A549 (cell line): ENCODE measurements around the gene OTX1. TPM values are rescaled to one million over a fixed set of nuclear protein-coding genes. Genes with fewer than 3 reads are reported as not detected.

ENCODE experiments used
- ATAC-seq, 2 experiments: fragments of 200-7000 bp in 1 of 2; fragments of >200 bp in 1 of 2; cut with Nextera tagmentation in 1 of 2; cut with Tn5 transposase in 1 of 2; 3 replicates each; pipeline versions ENCODE4 v1.8.0 to v1.9.1; 2018 to 2020; ENCODE audit warnings: mild to moderate bottlenecking in 1 of 2, moderate library complexity in 1 of 2
- CTCF ChIA-PET: fragments of 300-600 bp; sonication (Branson Sonifier 250); formaldehyde crosslinking; extraction: SDS; loops from one replicate; lab custom pipeline; 2021; ENCODE audit warnings: antibody characterized with exemption, inconsistent platforms; lab: Yijun Ruan, JAX
- POLR2A ChIA-PET: fragments of 350-600 bp; formaldehyde crosslinking; extraction: SDS; loops from one replicate; lab custom pipeline; 2021; ENCODE audit warnings: antibody characterized with exemption, inconsistent platforms; lab: Yijun Ruan, JAX
- DNase-seq, 2 experiments: peaks; one replicate each; pipeline versions ENCODE4 v3.0.0 to v3.0.0-alpha.2; 2011 to 2016; ENCODE audit warnings: low read depth in 1 of 2, low spot score in 1 of 2
- FAIRE-seq: peaks from 2 replicates; lab custom pipeline; 2011; peaks lifted over from hg19 to GRCh38; lab: Jason Lieb, UNC
- H3K27ac ChIP-seq, 2 experiments: fragments of >200 bp; sonication (Bioruptor Twin); formaldehyde crosslinking; 3 replicates each; pipeline ENCODE4 v1.5.1; 2016 to 2017
- H3K4me1 ChIP-seq: fragments of >200 bp; sonication (Bioruptor Twin); formaldehyde crosslinking; 3 replicates; pipeline ENCODE4 v1.6.1; 2016
- H3K4me2 ChIP-seq: fragments of >200 bp; sonication (Bioruptor Twin); formaldehyde crosslinking; 3 replicates; pipeline ENCODE4 v1.6.1; 2016
- H3K4me3 ChIP-seq: fragments of >200 bp; sonication (Bioruptor Twin); formaldehyde crosslinking; 3 replicates; pipeline ENCODE4 v1.5.1; 2016
- H3K9me3 ChIP-seq: fragments of >200 bp; sonication (Bioruptor Twin); formaldehyde crosslinking; 3 replicates; pipeline ENCODE4 v1.6.1; 2016
- BHLHE40 ChIP-seq: IDR thresholded peaks from 2 replicates; pipeline ENCODE4 v1.6.1; 2012; ENCODE audit warnings: low read depth, low read length, inconsistent platforms
- CBX2 ChIP-seq: fragments of 200-600 bp; sonication (generic); IDR thresholded peaks from 2 replicates; pipeline ENCODE4 v1.6.1; 2016; ENCODE audit warnings: low read depth, mild to moderate bottlenecking, borderline replicate concordance
- CBX8 ChIP-seq: fragments of 200-600 bp; sonication (generic); IDR thresholded peaks from 2 replicates; pipeline ENCODE4 v1.6.1; 2016
- CHD4 ChIP-seq: fragments of 200-600 bp; sonication (generic); IDR thresholded peaks from 2 replicates; pipeline ENCODE4 v1.6.1; 2016; ENCODE audit warnings: antibody characterized with exemption, mild to moderate bottlenecking, borderline replicate concordance
- EHMT2 ChIP-seq: fragments of 200-600 bp; sonication (generic); IDR thresholded peaks from 2 replicates; pipeline ENCODE4 v1.6.1; 2016; ENCODE audit warnings: antibody characterized with exemption, low read depth, mild to moderate bottlenecking, moderate library complexity
- EP300 ChIP-seq, 2 experiments: fragments of >200 bp; sonication (Bioruptor Twin); formaldehyde crosslinking; IDR thresholded peaks; 2 replicates in 1 of 2; 3 replicates in 1 of 2; pipeline ENCODE4 v1.6.1; 2016 to 2017
- FOXS1 ChIP-seq: fragments of 250-450 bp; sonication (Bioruptor Pico); IDR thresholded peaks from 2 replicates; pipeline ENCODE4 v1.5.0; 2020; ENCODE audit warnings: mild to moderate bottlenecking, moderate library complexity
- GATA3 ChIP-seq: IDR thresholded peaks from 2 replicates; pipeline ENCODE4 v1.6.1; 2012; ENCODE audit warnings: borderline replicate concordance
- HDAC2 ChIP-seq: fragments of 200-600 bp; sonication (generic); IDR thresholded peaks from 2 replicates; pipeline ENCODE4 v1.6.1; 2016
- HOXB13 ChIP-seq: fragments of 250-450 bp; sonication (Bioruptor Pico); IDR thresholded peaks from 2 replicates; pipeline ENCODE4 v1.5.0; 2020; ENCODE audit warnings: low read depth, mild to moderate bottlenecking, moderate library complexity
- JUN ChIP-seq, 2 experiments: fragments of >200 bp; sonication (Bioruptor Twin); formaldehyde crosslinking; IDR thresholded peaks; 2 replicates in 1 of 2; 3 replicates in 1 of 2; pipeline ENCODE4 v1.6.1; 2016 to 2017
- KDM1A ChIP-seq: fragments of 200-600 bp; sonication (generic); IDR thresholded peaks from 2 replicates; pipeline ENCODE4 v1.6.1; 2016; ENCODE audit warnings: low read depth, mild to moderate bottlenecking
- KDM5A ChIP-seq: fragments of 200-600 bp; sonication (generic); IDR thresholded peaks from 2 replicates; pipeline ENCODE4 v1.6.1; 2016; ENCODE audit warnings: antibody characterized with exemption, mild to moderate bottlenecking
- NFE2L2 ChIP-seq: fragments of 150-350 bp; conservative IDR thresholded peaks from 2 replicates; pipeline ENCODE4 v1.6.1; 2014; ENCODE audit warnings: low read length
- NPAS2 ChIP-seq: fragments of 250-450 bp; sonication (Bioruptor Pico); IDR thresholded peaks from 2 replicates; pipeline ENCODE4 v1.8.0; 2022; ENCODE audit warnings: mild to moderate bottlenecking, moderate library complexity, borderline replicate concordance
- PHF8 ChIP-seq: fragments of 200-600 bp; sonication (generic); IDR thresholded peaks from 2 replicates; pipeline ENCODE4 v1.6.1; 2016; ENCODE audit warnings: low read depth, mild to moderate bottlenecking, antibody characterized with exemption, moderate library complexity, borderline replicate concordance
- POLR2AphosphoS2 ChIP-seq: conservative IDR thresholded peaks from 2 replicates; pipeline ENCODE4 v1.6.1; 2012; ENCODE audit warnings: low read length, improper control_type of control experiment, inconsistent platforms
- RFX5 ChIP-seq: fragments of 450-650 bp; IDR thresholded peaks from 2 replicates; pipeline ENCODE4 v1.7.1; 2014; ENCODE audit warnings: antibody characterized with exemption, mild to moderate bottlenecking, moderate library complexity
- RNF2 ChIP-seq: fragments of 200-600 bp; sonication (generic); IDR thresholded peaks from 2 replicates; pipeline ENCODE4 v1.6.1; 2016; ENCODE audit warnings: low read depth, mild to moderate bottlenecking, antibody characterized with exemption, moderate library complexity, borderline replicate concordance
- SMC3 ChIP-seq: fragments of >200 bp; sonication (Bioruptor Twin); formaldehyde crosslinking; IDR thresholded peaks from 3 replicates; pipeline ENCODE4 v1.6.1; 2018; ENCODE audit warnings: inconsistent platforms
- SREBF2 ChIP-seq: fragments of 450-650 bp; IDR thresholded peaks from 2 replicates; pipeline ENCODE4 v1.6.1; 2014; ENCODE audit warnings: mild to moderate bottlenecking, moderate library complexity
- TFCP2L1 ChIP-seq: fragments of 250-450 bp; sonication (Bioruptor Pico); IDR thresholded peaks from 2 replicates; pipeline ENCODE4 v1.5.0; 2021; ENCODE audit warnings: mild to moderate bottlenecking
- TP53 ChIP-seq: fragments of 250-450 bp; sonication (Bioruptor Pico); IDR thresholded peaks from 2 replicates; pipeline ENCODE4 v1.5.0; 2021; ENCODE audit warnings: mild to moderate bottlenecking, moderate library complexity
- WGBS: methylation state at CpG from one replicate; pipeline ENCODE4 v1.1.6; 2017; ENCODE audit errors: missing lambda C conversion rate; 5-methylcytosine and 5-hydroxymethylcytosine counted together
- polyA plus RNA-seq, 4 experiments: library from polyadenylated mRNA; depleted of rRNA in 3 of 4; stranded (reverse); fragments of >200 nt; fragmentation: RNase III in 1 of 4; extraction: RNeasy Plus Mini Kit Qiagen cat#74134 plus additional on column Dnase treatment in 1 of 4; gene quantifications; 2 replicates in 3 of 4; 3 replicates in 1 of 4; pipeline ENCODE4 v1.2.3, GENCODE V29; 2011 to 2017
- TF ChIP-seq, protein P1 (sequence below): fragments of 250-450 bp; sonication (Bioruptor Pico); IDR thresholded peaks from 2 replicates; pipeline ENCODE4 v1.5.0; 2020; ENCODE audit warnings: low read depth, mild to moderate bottlenecking, moderate library complexity
- TF ChIP-seq, protein P2 (sequence below): fragments of 250-450 bp; sonication (Bioruptor Pico); IDR thresholded peaks from 2 replicates; pipeline ENCODE4 v1.5.0; 2021; ENCODE audit warnings: mild to moderate bottlenecking, moderate library complexity, borderline replicate concordance
- TF ChIP-seq, protein P3 (sequence below): fragments of 150-350 bp; IDR thresholded peaks from 2 replicates; pipeline ENCODE4 v1.6.1; 2014; ENCODE audit warnings: low read depth, mild to moderate bottlenecking, low read length
- TF ChIP-seq, protein P4 (sequence below): IDR thresholded peaks from 2 replicates; pipeline ENCODE4 v1.6.1; 2012

OTX1 gene
- polyA plus RNA-seq, 2 of the 4 experiments (the other 2 are of a cell fraction) = 0.26 to 2.5 TPM

DNA sequence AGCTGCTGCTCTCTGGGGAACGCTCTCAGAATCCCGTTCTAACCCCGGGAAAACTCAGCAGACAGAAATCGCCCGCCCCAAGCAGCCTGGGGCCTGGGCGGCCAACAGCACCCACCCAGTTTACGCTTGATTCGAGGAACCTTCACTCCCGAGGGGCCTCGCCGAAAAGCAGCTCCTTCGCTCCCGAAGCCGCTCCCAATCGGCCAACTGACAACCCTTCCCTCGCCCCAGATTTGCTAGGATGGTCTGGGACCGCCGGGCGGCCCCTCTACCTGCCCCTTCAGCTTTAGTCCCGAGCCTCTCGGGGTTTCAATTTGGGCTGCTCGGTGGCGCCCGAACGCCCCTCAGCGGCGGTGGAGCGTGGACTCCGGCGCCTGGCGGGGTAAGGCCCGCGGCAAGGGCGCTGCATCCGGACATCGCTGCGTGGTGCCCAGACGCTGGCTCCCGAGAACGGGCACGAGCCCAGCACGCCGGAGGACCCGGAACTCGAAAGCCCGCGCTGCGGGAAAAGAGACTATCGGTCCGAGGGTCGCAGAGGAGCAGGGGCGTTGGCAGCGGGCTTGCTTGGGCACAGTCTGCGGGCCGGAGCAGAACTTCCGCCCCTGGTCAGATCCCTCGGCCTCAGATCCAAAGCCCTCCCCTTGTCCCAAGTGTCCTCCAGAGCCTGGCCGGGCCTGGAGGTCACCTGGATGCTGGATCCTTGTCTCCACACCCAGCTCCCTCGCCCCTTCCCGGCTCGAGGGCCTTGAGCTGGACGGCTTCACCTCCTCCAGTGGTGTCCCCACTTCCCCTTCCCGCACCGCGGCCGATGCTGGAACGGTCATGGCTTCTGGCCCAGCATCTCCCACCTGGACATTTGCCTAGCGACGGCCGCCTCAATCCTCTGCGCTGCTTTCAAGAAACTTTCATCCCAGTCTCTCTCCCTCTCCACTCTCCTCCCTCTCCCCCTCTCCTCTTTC lies 3.0 kb upstream of the OTX1 start:
- H3K4me2 ChIP-seq = no peak overlapping the region
- WGBS = 97% methylated on average over 71 of the region's 71 CpGs
- H3K27ac ChIP-seq = no peak overlapping the region
- DNase-seq (no peak), FAIRE-seq (no peak), ATAC-seq (no peak)
- H3K4me3 ChIP-seq = no peak overlapping the region
- ChIA-PET CTCF (interaction anchor here (0.6 to 1.3 kb wide), 4 partner anchors 11 to 591 kb away, joined by 3 to 4 read pairs (median 3); no protein-coding TSS in a partner anchor), POLR2A (interaction anchor here (0.6 kb wide), 1 partner anchor 1425 kb away, joined by 4 read pairs; no protein-coding TSS in a partner anchor)
- TF ChIP-seq NPAS2 (CRISPR knock-in tag) (no peak), RNF2 (no peak), SREBF2 (no peak), SMC3 (no peak), JUN (IDR thresholded peaks at IDR 0.05) (no peak), RFX5 (no peak), TFCP2L1 (CRISPR knock-in tag) (no peak), NFE2L2 (no peak), HDAC2 (no peak), BHLHE40 (no peak)
- TF ChIP-seq, protein P1, sequence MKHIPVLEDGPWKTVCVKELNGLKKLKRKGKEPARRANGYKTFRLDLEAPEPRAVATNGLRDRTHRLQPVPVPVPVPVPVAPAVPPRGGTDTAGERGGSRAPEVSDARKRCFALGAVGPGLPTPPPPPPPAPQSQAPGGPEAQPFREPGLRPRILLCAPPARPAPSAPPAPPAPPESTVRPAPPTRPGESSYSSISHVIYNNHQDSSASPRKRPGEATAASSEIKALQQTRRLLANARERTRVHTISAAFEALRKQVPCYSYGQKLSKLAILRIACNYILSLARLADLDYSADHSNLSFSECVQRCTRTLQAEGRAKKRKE (CRISPR knock-in tag) = no peak
- peaks cover 8% of the 10 kb centered on the region; the same call in 1 of the 3 replicates for H3K4me1 ChIP-seq
- no peaks in the 10 kb centered on the region for H3K9me3 ChIP-seq

DNA sequence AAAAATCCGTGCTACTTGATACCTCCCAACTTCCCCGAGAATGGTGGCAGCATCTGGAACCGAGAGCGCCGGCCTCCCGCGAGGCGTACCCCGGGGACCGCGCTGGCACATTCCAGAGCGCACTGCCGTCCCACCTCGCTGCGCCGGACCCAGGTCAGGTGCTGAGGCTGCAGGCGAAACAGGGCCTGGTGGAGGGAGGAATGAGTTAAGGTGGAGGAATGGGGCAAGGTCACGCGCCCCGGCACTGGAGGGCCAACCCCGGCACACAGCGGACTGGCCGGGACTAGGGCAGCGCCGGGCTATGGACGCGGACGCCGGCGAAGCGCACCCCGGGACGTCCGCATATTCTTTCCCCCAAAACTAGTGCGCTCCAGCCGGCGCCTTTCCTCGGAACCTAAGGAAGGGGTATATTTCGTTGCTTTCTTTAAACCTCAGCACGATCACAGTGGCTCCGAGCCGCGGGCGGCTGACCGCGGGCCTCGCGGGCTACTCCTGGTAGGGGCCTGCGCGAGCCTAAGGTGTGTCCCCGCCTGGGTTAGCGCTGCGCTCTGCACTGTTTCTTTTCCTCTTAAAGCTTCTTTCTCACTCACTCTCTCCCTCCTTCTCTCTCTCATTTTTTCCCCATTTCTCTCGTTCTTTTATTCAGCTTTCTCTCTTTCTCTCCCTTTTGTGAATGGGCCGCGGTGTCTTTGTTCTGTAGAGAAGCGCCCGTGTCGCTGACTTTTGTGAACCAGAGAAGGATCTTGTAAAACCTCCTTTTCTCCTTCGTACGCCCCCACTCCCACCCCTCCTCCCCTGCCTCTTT lies 2.1 kb upstream of the OTX1 start:
- Histone ChIP-seq H3K9me3 (no peaks in the 10 kb centered on the region), H3K27ac (no peak overlapping the region), H3K4me2 (peak overlapping the region; percentile 95), H3K4me3 (no peak overlapping the region), H3K4me1 (peaks cover 8% of the 10 kb centered on the region; the same call in 1 of the 3 replicates)
- no peak for DNase-seq
- TF ChIP-seq KDM5A = no peak
- no peak for TF ChIP-seq KDM1A
- TF ChIP-seq, protein P2, sequence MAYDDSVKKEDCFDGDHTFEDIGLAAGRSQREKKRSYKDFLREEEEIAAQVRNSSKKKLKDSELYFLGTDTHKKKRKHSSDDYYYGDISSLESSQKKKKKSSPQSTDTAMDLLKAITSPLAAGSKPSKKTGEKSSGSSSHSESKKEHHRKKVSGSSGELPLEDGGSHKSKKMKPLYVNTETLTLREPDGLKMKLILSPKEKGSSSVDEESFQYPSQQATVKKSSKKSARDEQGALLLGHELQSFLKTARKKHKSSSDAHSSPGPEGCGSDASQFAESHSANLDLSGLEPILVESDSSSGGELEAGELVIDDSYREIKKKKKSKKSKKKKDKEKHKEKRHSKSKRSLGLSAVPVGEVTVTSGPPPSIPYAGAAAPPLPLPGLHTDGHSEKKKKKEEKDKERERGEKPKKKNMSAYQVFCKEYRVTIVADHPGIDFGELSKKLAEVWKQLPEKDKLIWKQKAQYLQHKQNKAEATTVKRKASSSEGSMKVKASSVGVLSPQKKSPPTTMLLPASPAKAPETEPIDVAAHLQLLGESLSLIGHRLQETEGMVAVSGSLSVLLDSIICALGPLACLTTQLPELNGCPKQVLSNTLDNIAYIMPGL = no peak
- no peak for TF ChIP-seq POLR2AphosphoS2
- no peak for TF ChIP-seq PHF8
- TF ChIP-seq, protein P3, sequence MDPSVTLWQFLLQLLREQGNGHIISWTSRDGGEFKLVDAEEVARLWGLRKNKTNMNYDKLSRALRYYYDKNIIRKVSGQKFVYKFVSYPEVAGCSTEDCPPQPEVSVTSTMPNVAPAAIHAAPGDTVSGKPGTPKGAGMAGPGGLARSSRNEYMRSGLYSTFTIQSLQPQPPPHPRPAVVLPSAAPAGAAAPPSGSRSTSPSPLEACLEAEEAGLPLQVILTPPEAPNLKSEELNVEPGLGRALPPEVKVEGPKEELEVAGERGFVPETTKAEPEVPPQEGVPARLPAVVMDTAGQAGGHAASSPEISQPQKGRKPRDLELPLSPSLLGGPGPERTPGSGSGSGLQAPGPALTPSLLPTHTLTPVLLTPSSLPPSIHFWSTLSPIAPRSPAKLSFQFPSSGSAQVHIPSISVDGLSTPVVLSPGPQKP = no peak
- no peak for TF ChIP-seq CBX2
- TF ChIP-seq CHD4 = no peak
- TF ChIP-seq, protein P4, sequence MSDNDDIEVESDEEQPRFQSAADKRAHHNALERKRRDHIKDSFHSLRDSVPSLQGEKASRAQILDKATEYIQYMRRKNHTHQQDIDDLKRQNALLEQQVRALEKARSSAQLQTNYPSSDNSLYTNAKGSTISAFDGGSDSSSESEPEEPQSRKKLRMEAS = no peak
- TF ChIP-seq TP53 (CRISPR knock-in tag) = no peak
- TF ChIP-seq HDAC2 = no peak
- TF ChIP-seq EHMT2 = no peak
- no peak for TF ChIP-seq FOXS1 (CRISPR knock-in tag)
- TF ChIP-seq RFX5 = no peak
- no peak for TF ChIP-seq HOXB13 (CRISPR knock-in tag)
- no peak for TF ChIP-seq CBX8
- TF ChIP-seq GATA3 = no peak
- TF ChIP-seq EP300 (IDR thresholded peaks at IDR 0.05) = no peak
- ChIA-PET CTCF (interaction anchor here (0.6 to 1.3 kb wide), 3 partner anchors 127 to 714 kb away, joined by 3 read pairs; no protein-coding TSS in a partner anchor), POLR2A (no interaction called here)
- 96% methylated on average over 61 of the region's 61 CpGs for WGBS
- no peak for ATAC-seq
- no peak for FAIRE-seq
